ENCODE data around the gene SLC38A2.

SLC38A2 gene

DNA sequence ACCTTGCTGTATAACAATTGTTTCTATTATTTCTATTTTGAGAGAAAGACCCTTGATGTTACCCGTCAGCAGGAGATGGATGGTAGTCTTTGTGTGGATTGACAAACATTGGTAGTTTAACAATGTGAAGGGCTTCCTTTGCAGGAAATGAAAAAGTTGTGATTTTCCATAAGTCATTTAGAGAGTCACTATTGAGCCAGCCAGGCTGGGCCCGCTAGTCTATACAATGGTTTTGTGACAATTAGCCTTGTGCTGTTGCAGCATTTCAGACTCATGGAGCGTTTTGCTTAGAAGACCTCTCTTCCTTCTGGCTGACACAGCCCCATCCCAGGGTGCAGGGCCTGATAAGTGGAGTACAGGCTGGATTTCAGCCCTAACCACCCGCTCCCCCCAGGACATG, 18.3 kb upstream of the SLC38A2 start:
- FAIRE-seq: no peak

DNA sequence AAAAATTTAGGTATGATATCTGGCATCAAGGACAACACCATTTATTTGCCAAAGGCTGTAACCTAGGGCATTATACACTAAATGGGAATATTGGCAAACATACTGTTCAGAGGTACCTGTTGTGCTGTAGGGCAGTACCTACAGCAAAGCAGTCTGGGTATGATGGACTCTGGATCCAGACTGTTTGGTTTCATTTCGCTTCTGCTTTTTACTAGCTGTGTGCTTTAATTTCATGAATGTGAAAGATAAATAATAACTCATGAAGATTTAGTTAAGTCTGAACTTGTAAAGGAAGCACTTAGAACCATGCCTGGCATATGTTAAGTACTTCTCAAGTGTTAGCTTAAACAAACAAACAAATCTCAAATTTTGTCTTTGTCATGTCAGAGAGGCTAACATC, 17.7 kb upstream of the SLC38A2 start:
- FAIRE-seq: no peak

DNA sequence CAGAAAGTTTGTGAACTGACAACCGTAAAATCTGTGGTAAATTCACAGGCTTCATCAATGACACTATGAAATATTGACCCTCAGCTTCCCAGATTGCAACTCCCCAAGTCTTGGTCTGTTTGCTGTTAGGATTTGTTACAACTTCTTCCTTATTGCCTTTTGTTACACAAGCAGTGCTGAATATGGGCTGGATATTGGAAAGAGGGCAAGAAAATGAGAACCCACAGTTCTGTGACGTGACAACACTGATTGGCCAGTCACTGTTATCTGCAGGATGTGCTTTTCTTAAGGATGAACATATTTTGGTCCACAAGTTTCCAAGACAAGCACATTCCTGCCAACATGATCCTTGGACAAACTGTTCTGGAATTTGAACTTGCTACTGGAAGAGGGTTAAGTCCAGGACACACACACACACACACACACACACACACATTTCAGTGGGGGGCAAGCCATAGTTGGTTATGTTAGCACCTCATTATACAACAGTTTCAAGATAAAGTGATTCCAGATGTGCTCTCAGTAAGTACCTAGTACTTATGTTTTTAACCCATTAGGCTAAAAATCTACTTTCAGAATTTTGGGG, 16.6 kb upstream of the SLC38A2 start:
- FAIRE-seq: no peak

DNA sequence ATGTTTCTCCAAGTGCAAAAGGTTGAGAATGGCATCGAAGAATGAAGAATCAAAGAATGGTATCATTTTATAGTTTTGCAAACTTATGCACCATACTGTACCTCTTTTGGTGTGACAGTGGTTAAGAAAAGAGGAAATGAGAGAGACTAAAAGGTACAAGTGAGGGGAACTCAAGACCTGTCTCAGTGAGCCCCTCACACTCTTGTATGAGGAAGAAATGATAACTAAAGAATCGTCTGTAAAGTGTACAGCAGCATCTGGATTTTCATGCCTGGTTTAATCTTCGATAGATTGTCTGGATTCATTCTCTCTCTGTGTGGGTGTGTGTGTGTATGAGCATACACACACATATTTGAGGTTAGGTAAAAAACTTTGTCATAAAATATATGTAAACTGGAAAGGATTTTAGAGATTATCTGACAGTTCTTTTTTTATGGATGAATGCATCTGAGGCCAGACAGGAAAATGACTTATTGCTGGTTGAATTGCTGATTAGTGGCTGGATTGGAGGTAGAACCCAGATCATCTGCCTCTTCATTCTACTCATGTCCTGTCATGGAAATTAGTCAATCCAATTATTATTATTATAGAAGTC, 16.0 kb upstream of the SLC38A2 start:
- FAIRE-seq: no peak

DNA sequence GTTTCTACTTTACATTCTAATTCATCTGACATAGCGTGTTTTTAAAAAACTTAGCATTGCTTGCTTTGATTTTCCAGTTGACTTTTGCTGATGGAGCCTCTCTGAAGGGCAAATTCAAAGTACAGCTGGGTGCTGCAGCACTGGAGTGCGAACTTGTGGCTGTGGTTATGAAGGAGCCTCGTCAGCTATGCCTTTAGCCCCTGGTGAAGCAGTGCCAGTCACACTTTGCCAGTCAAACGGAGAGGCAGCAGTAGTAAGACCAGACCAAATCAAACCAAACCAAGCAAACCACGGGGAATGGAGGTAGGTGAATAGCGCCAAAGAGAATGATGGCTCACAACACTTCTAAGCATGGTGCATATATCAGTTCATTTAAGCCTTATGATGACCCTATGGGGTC, 15.1 kb upstream of the SLC38A2 start:
- FAIRE-seq: no peak

DNA sequence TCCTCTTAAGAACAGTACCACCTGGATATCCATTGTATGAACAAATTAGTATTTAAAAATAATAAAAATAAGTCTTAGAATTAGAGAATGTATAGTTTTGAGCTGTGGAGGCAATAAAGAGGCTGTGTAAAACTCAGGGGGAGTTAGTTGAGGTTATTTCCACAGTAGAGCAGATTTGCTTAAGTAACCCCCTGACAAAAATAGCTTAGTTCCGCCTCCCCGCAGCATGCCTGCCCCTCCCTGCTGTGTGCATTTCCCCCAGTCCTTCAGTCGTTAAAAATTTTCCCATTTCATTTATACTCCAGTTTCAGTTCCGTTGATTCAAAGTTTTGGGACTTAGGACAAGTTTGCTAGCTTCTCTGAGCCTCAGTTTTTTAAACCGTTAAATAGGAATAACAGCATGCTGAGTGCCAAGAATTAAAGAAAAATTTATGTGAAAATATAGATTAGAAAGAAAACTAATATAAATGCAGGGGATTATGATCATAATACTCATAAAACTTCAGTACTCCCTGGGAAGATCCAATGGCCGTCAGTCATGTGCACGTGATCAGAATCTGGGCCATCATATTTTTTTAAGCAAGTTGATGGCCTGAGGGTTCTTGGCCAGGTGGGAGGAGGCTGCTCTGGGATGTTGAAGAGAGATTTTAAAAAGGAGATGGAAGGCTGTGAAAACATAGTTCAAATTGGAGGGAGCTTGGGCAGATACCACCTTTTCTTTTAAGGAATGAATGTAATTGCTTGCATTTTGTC, 14.5 kb upstream of the SLC38A2 start:
- peak; percentile 8 for FAIRE-seq

DNA sequence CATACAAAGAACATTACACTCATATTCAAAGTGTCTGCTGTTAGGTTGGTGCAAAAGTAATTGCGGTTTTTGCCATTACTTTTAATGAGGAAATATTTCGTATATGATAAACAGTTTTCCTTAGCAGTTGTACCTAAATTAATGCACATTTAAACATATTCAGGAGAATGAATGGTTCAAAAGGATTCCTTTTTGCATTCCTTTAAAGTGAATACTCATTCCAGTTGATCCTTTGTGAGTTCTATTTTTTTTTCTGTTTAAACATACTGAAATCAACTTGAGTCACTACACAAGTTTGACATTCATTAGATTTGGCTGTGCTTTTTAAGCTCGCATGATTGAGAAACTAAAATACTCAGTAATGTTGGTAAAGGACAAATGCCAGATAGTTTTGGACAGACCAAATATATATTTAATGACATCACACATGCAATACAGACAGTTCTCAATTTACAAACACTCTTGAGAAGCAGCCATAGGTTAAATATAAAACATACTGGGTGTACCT, 13.8 kb upstream of the SLC38A2 start:
- FAIRE-seq: peak; percentile 30

DNA sequence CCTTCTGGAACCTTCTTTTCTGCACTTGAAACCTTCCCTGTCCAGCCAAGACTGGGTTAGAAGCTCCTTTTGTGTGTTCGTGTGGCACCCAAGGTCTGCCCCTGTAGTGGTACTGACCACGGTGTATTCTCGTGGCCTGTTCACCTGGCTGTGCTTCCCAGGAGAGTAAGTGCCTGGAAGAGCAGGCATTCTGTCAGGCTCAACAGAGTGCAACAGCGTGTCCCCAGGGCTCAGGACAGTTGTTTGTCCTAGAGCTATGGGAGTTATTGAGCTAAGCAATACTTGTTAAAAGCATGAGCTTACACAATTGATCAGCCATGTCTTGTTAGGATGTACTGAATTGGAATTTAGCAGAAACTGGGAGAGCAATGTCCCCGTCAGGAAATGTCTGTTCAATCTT, 12.9 kb upstream of the SLC38A2 start:
- no peak for FAIRE-seq

DNA sequence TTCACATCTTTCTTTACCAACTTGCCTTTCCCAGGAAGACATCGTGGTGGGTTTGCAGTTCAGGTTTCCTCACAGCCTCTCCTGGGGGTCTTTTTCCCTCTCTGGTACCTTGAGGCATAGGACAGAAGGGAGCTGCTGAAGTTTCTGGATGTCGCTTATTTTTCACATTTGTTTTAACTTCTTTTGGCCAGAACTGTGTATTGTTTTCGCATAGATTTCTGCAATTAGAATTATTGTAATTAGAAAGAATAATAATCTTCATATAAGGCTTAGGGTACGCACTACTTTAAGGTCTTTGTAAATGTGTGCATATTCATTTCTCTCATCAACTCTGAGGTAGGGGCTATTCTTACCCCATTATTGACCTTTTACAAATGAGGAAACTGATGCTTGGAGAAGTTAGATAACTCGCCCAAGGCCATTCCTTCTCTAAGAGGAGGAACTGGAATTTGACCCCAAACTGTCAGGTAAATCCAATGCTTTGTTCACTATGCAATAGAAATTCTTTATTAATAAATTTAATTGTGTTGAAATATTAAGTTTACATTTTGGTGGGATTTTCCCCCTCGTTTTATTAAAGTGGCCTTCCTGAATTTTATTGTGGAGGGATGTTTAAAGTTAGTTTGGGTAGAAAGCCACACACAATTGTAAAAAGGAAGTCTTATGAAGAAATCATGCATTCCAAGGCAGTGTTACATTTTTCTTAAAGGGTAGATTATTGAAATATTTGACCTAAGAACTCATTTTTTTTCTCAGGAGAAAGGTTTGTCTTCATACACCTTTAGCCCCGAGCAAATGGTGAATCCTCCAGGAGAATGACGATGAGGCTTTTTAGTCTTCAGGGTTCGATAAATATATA, 12.1 kb upstream of the SLC38A2 start:
- peak; percentile 31 for FAIRE-seq

DNA sequence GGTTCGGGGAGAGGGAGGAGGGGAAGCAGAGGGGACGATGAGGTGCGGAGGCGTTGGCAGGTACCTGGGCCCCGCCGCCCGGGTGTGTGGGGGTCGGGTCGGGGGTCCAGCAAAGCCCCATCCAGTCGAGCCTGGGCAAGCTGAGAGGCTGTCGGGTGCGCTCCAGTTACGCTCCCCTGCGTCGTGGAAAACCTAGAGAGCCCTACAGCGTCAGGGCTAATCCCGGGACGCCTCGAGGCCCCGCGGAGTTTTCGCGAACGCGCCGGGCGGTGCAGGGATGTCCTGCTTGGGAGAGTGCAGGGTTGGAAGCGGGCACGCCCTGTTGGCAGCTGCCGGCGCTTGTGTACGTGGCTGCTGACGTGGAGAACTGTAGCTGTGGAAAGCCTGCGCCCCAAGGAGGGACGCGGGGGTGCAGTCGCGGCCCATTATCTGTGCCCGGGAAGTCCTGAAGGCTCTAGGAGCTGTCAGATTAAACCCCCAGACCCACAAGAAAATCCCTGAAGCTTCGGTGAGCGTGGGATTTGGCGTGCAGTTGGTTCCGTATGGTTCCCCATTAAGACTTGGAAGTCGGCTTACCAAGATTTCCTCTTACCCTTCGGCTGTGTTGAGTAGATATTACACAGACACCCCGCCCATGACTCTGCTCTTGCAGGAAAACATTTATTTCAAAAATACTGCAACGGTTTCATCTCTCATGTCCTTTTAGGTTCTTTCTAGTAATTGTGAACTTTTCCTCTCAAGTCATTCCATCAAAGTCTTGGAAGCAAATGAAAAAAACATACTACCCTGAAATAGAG, 11.3 kb upstream of the SLC38A2 start:
- no peak for FAIRE-seq

DNA sequence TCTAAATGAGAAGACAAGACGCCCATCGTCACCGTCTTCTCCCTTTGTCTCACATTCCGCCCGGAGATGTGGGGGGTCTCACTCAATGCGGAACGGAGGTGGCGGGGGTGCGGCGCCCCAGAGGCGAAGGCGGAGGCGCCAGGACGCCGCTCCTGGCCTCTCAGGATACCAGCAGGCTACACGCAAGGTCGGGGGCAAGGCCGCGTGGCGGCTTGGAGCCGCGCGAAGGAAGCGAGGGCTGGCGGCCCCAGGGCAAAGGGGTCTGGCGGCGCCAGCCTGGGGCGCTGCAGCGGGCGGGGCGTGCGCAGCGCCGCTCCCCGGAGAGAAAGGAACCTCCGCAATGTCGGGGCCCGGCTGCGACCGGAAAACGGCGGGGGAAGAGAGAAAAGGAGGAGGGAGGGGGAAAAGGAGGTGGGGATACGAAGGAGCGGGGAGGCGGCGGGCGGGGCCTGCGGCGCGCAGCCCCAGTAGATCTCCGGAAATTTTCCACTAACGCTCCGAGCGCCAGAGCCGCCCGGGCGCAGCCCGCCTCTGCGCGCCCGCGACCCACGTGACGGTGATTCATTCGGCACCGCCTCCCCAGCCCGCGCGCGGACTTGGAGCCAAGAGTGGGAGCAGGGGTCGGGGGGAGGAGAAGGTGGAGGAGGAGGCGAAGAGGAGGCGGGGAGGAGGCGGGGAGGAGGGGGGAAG, 10.5 kb upstream of the SLC38A2 start:
- peak; percentile 86 for FAIRE-seq

DNA sequence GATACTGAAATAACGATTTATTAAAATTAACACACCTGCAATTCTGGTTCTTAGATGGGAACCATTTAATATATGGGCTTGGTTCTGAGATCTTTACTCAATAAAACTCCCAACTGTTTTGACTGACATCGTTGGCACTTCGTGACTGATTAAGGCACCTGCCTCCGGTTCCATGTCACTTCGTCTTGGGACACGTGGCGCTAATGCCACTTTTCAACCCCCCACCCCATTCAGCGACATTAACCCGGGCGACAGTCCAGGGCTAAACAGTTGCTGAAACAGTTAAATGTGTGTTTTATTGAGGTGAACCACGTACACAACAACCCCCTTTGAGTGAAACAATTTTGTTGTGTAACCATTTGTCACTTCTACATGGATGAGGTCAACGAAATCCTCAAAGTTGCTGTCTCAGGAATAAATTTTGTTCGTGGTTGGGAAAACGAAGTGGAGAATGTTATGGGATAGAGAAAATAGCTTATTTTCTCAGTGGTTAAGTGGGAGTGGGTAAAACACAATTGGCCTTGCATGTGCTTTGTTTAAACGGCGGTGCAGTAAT, 9.9 kb upstream of the SLC38A2 start:
- FAIRE-seq: no peak

DNA sequence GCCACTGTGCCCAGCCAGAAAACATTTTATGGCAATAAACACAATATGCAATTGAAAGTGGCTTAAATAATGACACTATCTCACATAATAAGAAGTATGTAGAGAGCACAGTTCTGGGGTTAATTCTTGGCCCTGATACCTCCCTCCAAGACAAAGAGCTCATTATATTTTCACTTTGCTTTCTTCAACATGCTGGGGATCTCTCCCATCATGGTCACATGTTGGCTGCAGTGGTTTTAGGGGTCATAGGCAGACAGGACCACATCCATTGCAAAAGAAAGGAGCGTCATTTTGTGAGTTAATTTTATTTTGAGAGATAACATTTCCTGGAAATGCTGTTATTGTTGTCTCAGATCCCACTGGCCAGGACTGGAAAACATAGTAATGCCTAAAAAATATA, 8.3 kb upstream of the SLC38A2 start:
- no peak for FAIRE-seq

DNA sequence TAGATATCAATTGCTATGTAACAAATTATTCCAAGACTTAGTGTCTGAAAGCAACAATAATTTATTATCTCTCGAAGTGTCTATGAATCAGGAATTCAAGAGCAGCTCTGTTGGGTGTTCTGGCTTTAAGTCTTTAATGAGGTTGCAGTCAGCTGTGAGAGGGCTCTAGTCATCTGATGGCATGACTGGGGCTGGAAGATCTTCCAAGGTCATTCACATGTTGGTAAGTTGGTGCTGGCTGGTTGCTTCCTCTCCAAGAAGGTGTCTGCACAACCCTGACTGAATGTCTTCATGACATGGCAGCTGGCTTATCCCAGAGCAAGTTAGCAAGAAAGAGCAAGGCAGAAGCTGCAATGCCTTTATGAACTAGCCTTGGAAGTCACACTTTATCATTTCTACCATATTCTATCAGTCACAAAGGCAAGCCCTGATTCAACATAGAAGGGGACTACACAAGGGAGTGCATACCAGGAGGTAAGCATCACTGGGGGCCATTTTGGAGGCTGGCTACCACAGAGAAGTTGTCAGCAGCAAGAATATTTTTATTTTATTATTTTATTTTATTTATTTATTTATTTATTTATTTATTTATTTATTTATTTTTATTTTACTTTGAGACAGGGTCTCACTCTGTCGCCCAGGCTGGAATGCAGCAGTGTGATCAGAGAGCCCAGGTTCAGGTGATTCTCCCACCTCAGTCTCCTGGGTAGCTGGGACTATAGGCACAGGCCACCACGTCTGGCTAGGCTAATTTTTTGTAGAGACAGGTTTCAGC, 7.6 kb upstream of the SLC38A2 start:
- no peak for FAIRE-seq

DNA sequence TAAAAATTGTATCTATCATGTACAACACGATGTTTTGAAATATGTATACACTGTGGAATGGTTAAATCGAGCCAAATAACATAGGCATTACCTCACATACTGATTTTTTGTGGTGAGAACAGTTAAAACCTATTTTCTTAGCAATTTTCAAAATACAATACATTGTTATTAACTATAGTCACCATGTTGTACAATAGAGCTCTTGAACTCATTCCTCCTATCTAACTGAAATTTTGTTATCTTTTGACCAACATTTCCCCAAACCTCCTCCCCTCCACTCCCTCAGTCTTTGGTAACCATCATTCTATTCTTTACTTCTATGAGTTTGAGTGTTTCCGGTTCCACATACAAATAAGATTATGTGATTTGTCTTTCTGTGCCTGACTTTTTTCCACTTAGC, 6.8 kb upstream of the SLC38A2 start:
- no peak for FAIRE-seq

DNA sequence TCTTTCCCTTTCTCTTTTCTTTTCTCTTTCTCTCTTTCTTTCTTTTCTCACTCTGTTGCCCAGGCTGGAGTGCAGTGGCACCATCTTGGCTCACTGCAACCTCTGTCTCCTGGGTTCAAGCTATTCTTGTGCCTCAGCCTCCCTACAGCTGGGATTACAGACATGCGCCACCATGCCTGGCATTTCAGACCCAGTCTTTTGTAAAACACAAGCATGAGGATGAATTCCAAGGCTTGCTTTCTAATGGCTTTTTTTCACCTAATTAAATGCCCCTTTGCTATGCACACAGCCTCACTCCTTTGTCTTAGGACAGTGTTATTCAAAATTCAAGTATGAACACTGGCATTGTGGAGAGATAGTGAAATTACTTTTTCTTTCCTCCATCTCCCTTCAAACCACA, 6.0 kb upstream of the SLC38A2 start:
- no peak for FAIRE-seq

DNA sequence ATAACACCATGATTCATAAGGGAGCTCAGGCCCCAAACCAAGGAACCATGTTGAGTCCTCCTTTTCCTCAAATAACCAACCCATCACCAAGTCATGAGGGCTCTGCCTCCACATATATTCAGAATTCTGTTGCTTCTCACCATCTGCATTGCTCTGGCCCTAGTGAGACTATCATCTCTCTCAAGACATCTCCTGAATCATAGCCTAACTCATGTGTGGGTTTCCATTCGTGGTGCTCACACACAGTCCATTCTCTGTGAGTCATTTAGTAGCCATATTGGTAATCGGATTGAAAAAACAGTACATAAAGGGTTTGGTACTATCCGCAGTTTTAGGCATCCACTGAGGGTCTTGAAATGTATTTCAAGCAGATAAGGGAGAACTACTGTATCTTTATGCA, 5.1 kb upstream of the SLC38A2 start:
- FAIRE-seq: no peak

DNA sequence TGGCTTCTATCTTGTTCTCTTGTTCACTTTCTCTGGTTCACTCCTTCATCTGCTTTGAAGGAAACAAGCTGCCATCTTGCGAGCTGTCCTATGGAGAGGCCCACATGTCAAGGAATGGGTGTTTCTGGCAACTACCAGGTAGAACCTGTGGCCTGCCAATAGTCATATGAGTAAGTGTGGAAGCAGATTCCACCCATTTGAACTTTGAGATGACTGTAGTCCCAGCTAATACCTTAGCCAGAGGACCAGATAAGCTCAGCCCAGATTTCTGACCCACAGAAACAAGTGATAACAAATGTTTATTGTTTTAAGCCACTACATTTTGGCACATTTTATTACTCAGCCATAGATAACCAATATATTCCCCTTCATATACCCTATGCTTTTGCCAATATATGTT, 4.0 kb upstream of the SLC38A2 start:
- no peak for FAIRE-seq

DNA sequence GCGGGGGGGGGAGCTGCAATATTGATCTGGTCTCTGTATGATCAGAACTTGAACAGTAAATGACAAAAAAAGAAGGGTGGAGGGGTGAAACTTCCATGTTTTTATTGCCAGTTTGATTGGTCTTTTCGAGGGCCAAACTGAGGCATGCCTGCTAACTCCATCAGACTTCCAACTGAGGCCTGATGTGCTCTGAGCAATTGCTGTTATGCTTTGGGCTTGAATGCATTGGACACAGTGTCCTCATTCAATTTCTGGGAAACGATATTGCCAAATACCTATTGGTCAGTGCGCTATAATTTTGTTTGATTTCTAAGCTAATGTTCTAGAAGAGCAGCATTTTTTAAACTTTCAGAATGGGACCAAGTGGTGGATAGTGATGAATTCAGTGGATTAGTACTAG, 2.1 kb upstream of the SLC38A2 start:
- no peak for FAIRE-seq

DNA sequence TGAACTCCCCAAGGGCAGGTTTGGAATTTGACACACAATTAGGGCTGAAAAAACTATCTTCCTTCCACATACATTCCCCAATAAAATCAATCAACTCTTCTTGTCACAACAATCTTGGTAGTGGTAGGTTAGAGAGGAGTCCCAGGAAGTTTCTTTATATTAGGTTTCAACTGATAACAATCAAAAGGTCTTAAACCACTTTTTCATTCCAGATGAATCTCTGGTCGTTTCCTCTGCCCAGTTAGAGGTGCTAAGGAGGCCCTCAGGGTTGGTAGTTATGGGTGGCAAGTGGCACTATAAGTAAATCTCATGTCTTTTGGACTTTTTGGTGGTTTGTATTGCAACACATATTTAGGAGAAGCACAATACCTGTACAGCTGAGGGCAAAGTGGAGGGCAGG, 1.7 kb upstream of the SLC38A2 start:
- FAIRE-seq: no peak

Data from G401.6 (cell line).